ENCODE data around the gene FAM131B.
"Not testable (repeated sequence)": the region's sequence is repeated elsewhere in the genome, so short reads cannot be mapped to it uniquely, and the experiment has no call there.

The FAM131B gene

DNA sequence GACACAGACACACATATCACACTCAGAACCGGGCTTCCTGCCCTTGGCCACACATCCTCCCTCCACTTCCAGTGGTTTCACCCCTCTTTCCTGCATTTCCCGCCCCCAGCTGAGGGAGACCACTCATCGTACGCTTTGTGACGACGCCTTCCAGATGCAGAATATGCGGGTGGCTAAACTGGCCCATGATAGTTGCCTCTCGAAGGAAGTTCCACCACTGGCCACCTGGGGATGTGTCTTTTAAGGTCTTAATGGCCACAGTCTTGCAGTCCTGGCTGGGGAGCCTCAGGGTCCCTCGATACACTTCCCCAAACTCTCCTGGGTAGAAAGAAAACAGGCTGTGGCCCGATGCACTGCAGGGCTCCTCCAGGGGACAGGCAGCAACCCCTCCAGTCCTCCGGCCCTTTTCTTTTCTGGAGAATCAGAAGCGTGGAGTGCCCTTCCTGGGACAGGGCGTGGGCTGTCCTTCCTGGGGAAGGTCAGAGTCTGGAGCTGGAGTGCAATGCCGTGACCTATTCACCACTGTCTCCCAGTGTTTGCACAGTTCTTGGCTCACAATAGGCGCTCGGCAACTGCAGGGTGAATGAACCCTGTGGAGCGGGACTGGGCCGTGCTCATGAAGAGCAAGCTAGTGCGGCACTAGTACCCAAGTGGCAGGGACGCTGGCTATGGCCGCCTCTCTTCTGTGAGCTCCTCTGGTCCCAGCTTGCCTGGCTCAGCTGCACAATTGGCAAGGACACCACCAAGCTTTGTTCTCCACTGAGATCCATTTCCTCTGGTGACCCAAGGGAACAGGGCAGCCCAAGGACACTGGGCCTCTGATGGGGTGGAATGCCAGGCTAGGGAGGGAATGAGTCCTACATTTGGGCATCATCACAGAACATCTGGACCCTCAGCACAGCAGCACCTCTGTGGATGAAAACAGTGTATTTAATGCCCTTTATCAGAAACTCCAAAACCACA, 33.0 kb upstream of the FAM131B start:
- DNase-seq (ENCODE audit: low spot score), result no peak

DNA sequence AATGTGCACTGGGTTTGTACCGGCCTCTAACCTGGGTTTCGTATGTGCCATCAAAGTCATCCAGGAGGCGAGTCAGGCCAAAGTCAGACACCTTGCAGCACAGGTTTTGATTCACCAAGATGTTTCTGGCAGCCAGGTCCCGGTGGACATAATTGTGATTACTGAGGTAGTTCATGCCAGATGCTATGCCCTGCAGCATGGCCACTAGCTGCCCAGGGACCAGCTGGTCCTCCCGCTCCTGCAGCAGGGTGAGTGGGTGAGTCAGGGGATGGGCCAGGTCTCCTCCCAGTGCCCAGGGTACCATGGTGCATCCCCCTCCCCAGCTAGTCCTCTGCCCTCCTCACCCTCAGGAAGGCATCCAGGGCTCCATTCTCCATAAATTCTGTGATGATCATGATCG, 32.3 kb upstream of the FAM131B start:
- DNase-seq (ENCODE audit: low spot score), result no peak

DNA sequence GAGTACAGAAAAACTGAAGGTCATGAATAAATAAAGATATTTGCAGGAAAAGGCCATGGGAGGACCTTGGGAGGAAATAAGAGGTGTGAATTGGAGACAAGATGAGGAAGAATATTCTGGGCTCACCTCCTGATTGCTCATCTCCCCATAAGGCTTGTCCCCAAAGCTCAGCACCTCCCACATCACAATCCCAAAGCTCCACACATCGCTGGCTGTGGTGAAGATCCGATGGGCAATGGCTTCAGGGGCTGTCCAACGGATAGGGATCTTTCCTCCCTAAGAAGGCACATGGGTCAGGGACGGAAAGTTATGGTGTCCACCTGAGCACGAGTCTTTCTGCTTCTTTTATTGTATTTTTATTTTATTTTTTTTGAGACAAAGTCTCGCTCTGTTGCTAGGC, 31.6 kb upstream of the FAM131B start:
- DNase-seq (ENCODE audit: low spot score), result no peak

DNA sequence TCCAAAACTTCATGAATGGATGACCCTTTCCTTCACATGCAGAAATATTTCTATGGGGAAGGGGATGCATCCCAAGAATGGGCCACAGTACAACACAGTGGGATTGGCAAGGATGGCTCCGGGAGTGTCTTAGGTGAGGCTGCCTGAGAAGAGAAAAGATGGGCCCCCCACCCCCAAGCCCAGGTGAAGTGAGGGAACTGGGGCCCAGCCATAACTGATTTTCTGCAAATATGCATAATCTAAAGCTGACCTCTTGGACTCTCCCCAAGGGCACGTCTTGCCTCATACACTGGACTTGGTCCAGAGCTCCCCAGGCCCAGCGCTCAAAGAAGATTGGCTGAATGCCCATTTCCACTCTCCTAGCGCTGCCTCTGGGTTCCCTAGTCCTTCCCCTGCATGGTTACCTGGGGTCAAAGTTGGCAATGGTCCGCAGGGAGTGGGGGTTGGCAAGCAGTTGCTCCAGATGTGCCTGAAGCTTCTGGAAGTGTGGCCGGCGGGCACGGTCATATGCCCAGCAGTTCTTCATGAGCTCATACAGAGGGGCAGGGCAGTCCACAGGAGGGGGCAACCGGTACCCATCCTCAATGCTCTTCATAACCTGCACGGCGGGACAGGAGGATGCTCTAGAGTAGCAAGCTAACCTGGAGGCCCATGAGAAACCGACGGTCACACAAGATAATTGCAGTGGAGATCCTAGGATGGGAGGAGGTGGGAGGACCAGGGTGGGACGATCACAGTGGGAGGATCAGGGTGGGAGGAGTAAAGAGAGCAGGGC, 30.9 kb upstream of the FAM131B start:
- DNase-seq (ENCODE audit: low spot score), result no peak

DNA sequence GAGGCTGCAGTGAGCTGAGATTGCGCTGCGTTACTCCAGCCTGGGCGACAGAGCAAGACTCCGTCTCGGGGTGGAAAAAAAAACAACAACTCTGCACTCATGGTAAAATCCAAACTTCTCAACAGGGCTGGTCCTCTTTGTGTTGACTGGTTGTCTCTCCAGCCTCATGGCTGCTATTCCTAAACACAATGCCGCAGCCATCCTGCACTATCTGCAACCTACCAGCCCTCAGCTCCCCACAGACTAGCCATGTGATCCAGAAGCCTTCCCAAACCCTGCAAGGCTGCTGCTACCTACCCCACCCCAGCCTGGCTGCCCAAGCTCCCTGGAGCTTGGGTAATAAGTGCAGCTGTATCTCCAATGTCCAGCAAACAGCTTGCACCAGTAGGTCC, 30.4 kb upstream of the FAM131B start:
- no peak for DNase-seq (ENCODE audit: low spot score)

DNA sequence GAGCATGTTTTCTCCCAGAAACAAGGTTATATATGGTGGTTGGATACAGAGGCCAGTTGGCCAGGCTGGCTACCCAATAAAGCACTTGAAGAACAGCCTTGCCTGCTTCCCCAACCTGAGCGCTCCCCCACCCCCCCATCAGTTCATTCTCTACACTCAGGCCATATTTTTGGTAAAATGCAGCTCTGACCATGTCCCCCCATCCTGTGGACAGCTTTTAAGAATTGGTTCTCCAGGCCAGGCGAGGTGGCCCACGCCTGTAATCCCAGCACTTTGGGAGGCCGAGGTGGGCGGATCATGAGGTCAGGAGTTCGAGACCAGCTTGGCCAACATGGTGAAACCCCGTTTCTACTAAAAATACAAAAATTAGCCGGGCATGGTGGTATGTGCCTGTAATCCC, 29.9 kb upstream of the FAM131B start:
- DNase-seq (ENCODE audit: low spot score), result not testable (repeated sequence)

DNA sequence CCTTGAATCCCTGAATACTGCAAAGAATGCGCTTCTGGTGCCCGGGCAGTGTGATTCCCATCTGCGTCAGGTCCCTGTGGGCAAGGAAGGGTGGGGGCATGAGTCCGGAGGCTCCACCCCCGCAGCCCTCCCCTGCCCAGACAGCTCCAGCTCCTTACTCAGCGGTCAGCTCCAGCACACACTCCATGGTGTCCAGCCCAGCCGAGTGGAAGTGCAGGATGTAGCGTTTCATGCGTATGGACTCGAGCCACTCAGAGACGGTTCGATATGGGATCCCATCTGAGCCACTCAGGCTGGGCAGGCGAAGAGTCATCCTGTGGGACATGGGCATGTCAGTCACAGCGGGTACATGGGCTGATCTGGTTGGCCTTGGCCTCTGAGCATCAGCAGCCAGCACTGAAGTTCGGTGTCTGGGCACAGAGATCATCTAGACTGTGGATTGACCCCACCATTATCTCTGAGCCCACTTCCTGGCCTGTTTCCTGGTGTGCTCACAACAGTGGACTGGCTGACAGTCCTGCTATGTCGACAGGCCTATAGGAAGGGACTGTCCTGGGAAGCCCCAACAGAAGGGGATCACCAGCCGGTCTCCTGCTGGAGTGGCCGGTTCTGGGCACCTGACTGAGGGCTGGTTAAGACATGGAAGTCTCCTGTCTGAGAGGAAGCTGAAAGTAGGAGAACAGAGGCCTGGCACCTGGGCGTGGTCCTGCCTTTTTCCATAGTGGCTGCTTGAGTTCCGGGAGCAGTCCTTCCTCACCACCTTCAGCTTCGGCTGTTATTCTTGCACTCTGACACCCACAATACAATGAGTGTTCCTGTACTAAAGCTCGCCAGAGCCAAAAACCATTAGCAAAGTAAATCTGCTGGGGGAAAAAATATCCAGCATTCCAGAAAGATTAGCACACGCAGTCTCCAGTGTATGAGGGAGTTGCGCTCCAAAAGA, 29.2 kb upstream of the FAM131B start:
- peak; percentile 65 for DNase-seq (ENCODE audit: low spot score)

DNA sequence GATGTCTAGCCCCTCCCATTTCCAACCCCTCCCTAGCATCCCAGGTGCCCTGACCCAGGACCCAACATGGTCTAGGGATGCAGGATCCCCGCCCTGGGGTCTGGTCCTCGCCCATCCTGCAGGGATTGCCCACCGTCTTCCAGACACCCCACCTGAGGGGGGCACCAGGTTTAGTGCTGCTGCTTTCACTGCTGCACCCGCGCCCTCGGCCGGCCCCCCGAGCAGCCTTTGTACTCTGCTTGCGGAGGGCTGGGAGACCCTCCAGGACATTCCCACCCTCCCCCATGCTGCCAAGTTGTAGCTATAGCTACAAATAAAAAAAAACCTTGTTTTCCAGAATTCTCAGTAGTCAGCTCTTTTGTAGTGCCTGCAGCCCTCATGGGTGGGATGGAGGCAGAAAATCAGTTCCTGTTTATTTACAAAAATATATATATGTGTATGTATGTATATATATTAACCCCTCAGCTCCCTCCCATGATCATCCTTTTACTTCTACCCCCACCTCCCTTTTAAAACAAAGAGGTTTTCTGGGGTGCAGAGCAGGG, 28.3 kb upstream of the FAM131B start:
- DNase-seq (ENCODE audit: low spot score), result no peak

DNA sequence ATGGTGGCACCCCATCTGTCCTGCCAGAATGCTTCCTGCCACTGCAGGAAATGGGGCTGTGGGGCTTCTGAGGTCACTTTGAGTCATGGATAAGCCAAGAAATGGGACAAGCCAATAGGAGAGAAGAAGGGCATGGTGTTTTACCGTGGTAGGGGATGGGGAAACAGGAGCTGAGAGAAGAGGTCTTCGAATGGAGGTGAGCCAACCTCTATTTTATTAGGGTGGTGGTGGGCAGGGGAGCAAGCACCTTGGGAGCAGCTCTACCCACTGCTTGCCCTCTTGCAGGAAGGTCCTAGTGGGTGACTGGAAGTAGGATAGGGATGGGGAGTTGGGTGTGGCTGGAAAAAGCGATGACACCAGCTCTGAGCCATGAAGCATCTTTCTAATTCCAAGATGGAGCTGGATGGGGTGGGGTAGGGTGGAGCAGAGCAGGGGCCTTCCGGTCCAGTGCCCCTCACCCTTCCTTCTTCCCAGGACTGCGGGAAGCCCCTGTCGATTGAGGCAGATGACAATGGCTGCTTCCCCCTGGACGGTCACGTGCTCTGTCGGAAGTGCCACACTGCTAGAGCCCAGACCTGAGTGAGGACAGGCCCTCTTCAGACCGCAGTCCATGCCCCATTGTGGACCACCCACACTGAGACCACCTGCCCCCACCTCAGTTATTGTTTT, 27.7 kb upstream of the FAM131B start:
- no peak for DNase-seq (ENCODE audit: low spot score)

DNA sequence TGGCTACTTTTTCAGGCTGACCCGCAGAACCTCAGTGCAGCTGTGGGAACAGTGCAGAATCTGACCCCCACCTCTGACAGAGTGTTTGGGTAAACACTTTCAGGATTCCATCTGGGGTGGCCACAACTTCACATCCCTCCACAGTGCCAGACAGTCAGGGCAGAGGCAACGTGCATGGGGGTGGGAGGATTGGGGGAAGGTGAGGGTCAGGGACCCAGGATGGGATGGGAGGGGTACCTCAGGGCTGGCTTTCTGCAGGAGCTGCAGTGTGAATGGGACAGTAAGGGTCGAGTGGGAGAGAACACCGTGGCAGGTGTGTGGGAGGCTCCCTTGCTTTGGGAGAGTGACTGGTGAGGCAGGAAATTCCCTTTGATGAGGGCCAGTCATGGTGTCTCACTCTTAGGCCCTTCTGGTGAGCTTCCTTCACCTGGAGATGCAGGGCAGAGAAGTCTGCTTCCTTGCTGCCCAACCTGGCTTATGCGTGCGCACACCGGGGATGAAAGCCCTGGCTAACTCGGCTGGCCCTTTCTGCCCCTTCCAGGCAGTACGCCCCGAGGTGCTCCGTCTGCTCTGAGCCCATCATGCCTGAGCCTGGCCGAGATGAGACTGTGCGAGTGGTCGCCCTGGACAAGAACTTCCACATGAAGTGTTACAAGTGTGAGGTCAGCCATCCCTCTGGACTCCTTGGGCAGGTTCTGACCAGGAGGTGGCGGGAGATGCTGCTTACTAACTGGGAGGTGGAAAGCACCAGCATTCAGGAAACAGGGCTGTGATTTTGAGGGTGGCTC, 27.0 kb upstream of the FAM131B start:
- DNase-seq (ENCODE audit: low spot score), result no peak

DNA sequence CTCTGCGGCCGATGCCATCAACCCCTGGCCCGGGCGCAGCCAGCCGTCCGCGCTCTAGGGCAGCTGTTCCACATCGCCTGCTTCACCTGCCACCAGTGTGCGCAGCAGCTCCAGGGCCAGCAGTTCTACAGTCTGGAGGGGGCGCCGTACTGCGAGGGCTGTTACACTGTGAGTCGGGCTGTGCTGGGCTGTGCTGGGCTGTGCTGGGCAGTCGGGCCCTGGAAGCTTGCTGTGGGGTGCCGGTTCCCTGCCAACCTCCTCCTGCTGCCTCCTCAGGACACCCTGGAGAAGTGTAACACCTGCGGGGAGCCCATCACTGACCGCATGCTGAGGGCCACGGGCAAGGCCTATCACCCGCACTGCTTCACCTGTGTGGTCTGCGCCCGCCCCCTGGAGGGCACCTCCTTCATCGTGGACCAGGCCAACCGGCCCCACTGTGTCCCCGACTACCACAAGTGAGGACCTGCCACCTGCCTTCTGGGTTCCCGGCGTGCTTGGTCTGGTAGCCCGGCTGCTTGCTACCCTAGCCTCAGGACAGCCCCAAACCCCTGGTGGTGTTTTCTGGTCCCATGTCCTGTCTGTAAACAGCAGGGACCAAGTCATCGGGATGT, 26.1 kb upstream of the FAM131B start:
- DNase-seq (ENCODE audit: low spot score), result peak; percentile 63

DNA sequence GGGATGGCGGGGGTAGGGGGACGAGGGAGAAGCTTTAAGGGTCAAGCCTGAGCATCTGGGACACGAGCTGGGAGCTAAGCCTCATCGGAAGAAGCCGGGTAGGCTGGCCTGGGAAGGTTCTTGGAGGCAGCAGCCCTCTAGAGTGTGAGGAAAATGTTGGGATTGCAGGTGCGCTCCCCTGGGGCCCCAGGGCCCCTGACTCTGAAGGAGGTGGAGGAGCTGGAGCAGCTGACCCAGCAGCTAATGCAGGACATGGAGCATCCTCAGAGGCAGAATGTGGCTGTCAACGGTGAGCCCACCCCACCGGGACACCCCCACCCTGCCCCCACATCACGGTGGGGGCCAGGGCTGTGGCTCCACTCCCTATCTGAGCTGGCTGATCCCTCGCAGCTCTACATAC, 25.5 kb upstream of the FAM131B start:
- DNase-seq (ENCODE audit: low spot score), result no peak

DNA sequence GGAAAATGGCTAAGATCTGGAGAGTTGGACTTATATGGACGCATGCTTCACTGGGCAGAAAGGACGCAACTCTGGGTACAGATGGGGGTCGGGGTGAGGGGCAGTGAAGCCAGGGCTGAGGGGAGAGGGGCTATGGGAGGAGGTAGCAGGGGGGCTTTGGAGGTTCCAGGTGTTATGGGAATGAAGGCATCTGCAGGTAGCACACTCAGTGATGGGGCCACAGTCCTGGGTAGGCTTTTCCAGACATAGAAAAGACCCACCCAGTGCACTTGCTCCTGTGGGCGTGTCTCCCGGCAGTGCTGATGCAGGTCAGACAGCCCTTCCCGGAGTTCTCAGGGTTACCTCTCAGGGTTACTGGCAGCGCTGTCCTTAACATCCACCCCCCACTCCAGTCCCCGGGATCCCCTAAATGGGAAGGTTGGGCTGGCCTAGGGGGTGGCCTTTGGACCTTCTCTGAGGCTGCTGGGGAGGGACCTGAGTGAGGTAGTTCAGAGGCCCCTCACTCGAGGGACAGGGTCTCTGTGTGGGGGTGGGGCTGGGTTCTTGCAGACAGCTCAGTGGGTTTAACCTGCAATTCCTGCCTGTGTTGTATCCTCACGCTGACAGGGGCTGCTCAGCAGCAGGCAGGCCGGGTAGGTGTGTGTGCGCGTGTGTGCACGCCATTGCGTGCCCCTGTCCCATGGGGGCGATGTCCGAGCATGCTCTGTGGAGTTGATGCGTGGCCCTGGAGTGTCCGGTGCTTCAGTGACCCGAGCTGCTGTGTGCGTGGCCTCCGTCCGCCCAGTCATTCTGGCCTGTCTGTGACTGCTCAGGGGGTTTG, 24.9 kb upstream of the FAM131B start:
- no peak for DNase-seq (ENCODE audit: low spot score)

DNA sequence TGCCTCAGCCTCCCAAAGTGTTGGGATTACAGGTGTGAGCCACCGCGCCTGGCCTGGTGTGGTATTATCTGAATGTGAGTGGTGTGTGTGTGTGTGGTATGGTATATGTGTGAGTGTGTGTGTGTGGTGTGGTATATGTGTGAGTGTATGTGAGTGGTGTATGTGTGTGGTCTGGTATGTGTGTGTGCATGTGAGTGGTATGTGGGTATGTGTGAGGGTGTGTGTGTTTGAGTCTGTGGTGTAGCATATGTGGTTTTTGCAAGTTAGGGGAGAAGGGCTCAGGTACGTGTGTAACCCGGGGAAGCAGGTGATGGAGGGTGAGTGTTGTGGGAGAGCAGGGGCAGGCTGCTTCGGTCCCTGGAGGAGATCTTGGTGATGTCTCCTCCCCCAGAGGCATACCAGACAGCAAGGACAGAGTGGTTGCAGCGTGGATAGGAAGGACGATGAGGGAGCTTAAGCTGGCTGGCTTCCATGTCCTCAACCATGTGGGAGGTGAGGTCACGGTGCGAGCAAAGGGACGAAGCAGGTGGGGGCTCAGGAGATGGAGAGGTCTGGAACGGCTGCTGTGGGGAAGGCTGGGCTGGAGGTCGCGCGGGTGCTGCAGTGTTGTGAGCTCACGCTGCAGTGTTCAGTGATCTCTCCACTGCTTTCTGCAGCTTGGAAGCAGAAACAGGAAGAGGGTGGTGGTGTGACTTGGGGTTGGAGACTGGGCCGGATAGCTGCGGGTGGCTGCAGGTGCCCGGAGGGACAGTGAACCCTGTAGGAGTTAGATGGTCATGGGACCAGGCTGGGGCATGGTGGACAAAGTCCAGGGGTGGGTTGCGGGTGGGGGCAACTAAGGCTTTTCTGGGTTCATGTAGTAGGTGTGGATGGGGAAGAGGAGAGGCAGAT, 23.6 kb upstream of the FAM131B start:
- DNase-seq (ENCODE audit: low spot score), result peak; percentile 69

DNA sequence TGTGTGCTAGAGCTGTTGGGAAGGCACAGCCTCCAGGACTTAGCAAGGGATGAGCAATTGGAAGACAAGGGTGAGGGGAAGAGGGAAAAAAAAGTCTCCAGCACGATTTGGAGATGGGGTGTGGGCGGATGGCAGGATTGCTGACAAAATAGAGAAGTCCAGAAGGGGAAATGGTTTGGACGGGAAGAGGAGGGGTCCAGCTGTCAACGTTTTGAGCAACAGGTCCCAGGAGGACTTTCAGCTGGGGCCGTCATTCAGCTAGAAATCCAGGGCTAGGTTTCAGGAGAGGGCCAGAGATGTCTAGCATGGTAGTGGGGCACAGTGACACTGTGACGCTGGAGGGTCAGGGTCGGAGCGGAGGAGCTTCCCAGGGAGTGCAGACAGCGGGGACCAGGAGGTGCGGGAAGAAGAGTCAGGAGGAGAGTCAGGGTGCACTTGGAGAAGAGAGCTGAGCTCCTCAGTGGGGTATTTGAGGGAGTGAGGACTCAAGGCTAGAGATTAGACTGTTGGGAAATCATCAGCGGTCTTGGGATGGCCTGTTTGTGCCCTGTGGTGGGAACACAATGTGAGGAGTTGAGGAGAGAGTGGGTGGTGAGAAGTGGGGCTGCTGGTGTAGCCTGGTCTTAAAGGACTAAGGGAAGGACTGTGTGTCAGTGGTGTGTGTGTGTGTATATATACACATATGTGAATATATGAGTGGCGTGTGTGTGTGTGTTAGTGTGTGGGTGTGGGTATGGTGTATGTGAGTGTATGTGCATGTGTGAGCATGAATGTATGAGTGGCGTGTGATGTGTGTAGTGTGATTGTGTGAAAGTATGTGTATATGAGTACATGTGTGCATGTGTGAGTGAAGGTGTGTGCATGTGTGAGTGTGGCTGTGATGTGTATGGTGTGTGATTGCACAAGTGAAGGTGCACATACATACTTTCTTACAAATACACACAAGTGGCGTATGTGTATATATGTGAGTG, 22.4 kb upstream of the FAM131B start:
- peak; percentile 62 for DNase-seq (ENCODE audit: low spot score)

DNA sequence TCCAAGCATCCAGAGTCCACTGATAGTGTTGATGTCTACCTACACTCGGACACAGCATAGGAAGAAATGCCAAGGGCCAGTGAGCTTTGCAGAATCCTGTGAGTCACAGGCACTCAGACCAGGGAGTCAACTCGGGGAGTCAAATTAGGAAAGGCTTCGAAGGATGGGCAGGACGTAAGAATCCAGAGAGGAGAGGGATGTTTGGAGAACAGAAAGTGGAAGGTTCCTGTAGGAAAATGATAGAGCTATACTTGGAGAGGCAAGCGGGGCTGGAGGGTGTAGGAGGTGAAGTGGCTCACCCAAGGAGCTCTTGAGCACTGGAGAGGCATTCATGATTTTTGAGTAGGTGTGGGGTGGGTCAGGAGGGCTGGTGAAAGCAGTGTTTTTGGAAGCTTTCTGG, 21.6 kb upstream of the FAM131B start:
- DNase-seq (ENCODE audit: low spot score), result no peak

DNA sequence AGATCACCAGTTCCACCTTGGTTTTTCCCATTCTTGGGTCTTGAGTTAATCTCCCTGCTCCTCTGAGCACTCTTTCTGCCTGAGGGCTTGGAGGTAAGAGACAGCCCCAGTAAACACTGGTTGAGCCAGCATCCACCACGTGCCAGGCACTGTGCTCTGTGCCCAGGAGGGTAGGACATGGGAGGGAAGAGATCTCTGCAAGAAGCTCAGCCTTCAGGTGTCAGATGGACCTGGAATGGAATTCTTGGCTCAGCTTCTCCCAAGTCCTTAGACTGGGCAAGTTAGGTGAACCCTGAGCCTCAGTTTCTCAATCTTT, 21.1 kb upstream of the FAM131B start:
- DNase-seq (ENCODE audit: low spot score), result no peak

All from left forelimb (tissue), 1 donor.